Fibroblast of lung (primary cell): Measurements from ENCODE around the gene HMGN1. TPM values are rescaled to one million over a fixed set of nuclear protein-coding genes. Genes with fewer than 3 reads are reported as not detected.

ENCODE experiments used
- DNase-seq, 2 donors: peaks; one replicate each; pipeline versions ENCODE4 v3.0.0 to v3.0.0-alpha.2; 2010; ENCODE audit warnings: low read depth in 2 of 2
- H2AFZ ChIP-seq: 2 replicates; pipeline ENCODE4 v1.5.1; 2012; ENCODE audit warnings: low read length, control low read depth, inconsistent platforms
- H3K27ac ChIP-seq: 2 replicates; pipeline ENCODE4 v1.5.1; 2011; ENCODE audit warnings: low read length, control low read depth; ENCODE audit not compliant: insufficient read depth
- H3K27me3 ChIP-seq: 2 replicates; pipeline ENCODE4 v1.5.1; 2011; ENCODE audit warnings: mild to moderate bottlenecking, low read length; ENCODE audit not compliant: control insufficient read depth, insufficient read depth
- H3K36me3 ChIP-seq: 2 replicates; pipeline ENCODE4 v1.5.1; 2011; ENCODE audit warnings: low read length; ENCODE audit not compliant: control insufficient read depth, insufficient read depth
- H3K4me1 ChIP-seq: 2 replicates; pipeline ENCODE4 v1.5.1; 2011; ENCODE audit warnings: low read length; ENCODE audit not compliant: control insufficient read depth, insufficient read depth; ENCODE audit errors: extremely low read depth
- H3K4me2 ChIP-seq: 2 replicates; pipeline ENCODE4 v1.5.1; 2011; ENCODE audit warnings: low read length, control low read depth; ENCODE audit not compliant: insufficient read depth; ENCODE audit errors: extremely low read depth
- H3K4me3 ChIP-seq, 4 experiments: fragments of 200-600 bp in 1 of 4; sonication (generic) in 1 of 4; replicated peaks in 1 of 4; 2 replicates each; pipeline ENCODE4 v1.5.1; 2011 to 2016; ENCODE audit warnings: low read length in 4 of 4, low read depth in 3 of 4, mild to moderate bottlenecking in 3 of 4, control low read depth in 2 of 4, inconsistent platforms in 1 of 4, mixed read lengths in 1 of 4; ENCODE audit not compliant: insufficient read depth in 1 of 4; ENCODE audit errors: control extremely low read depth in 1 of 4
- H3K79me2 ChIP-seq: 2 replicates; pipeline ENCODE4 v1.5.1; 2012; ENCODE audit warnings: mild to moderate bottlenecking, low read length, inconsistent platforms; ENCODE audit not compliant: control insufficient read depth, insufficient read depth
- H3K9ac ChIP-seq: 2 replicates; pipeline ENCODE4 v1.5.1; 2011; ENCODE audit warnings: mild to moderate bottlenecking, low read length, control low read depth; ENCODE audit not compliant: insufficient read depth
- H3K9me3 ChIP-seq: 2 replicates; pipeline ENCODE4 v1.5.1; 2012; ENCODE audit warnings: low read depth, low read length; ENCODE audit not compliant: control insufficient read depth, insufficient read depth
- H4K20me1 ChIP-seq: 2 replicates; pipeline ENCODE4 v1.5.1; 2011; ENCODE audit warnings: low read length; ENCODE audit not compliant: control insufficient read depth, insufficient read depth; ENCODE audit errors: extremely low read depth
- EZH2 ChIP-seq: IDR thresholded peaks from 2 replicates; pipeline ENCODE4 v1.5.1; 2012; ENCODE audit warnings: low read length, control low read depth, mild to moderate bottlenecking; ENCODE audit errors: missing control alignments
- polyA plus RNA-seq, 2 donors: library from polyadenylated mRNA; depleted of rRNA in 1 of 2; stranded (reverse) in 1 of 2; unstranded in 1 of 2; fragments of >200 nt; gene quantifications; 2 replicates each; pipeline ENCODE4 v1.2.1, GENCODE V29; 2011 to 2012; ENCODE audit warnings: missing spikeins in 1 of 2
- total RNA-seq: library from RNA; depleted of rRNA; stranded (reverse); fragments of >200 nt; gene quantifications from 2 replicates; pipeline ENCODE4 v1.2.1, GENCODE V29; 2014
- TF ChIP-seq, protein P1 (sequence below), 2 donors: IDR thresholded peaks in 1 of 2; conservative IDR thresholded peaks in 1 of 2; 1 replicate in 1 of 2; 2 replicates in 1 of 2; pipeline ENCODE4 v1.5.1; 2011 to 2012; ENCODE audit warnings: low read length in 2 of 2, control low read depth in 1 of 2, inconsistent platforms in 1 of 2, low read depth in 1 of 2, mild to moderate bottlenecking in 1 of 2

Gene HMGN1
- total and polyA plus RNA-seq, 2 donors (not counting 1 experiment from before 2014, with no cell fraction given): 160 to 171 TPM

DNA sequence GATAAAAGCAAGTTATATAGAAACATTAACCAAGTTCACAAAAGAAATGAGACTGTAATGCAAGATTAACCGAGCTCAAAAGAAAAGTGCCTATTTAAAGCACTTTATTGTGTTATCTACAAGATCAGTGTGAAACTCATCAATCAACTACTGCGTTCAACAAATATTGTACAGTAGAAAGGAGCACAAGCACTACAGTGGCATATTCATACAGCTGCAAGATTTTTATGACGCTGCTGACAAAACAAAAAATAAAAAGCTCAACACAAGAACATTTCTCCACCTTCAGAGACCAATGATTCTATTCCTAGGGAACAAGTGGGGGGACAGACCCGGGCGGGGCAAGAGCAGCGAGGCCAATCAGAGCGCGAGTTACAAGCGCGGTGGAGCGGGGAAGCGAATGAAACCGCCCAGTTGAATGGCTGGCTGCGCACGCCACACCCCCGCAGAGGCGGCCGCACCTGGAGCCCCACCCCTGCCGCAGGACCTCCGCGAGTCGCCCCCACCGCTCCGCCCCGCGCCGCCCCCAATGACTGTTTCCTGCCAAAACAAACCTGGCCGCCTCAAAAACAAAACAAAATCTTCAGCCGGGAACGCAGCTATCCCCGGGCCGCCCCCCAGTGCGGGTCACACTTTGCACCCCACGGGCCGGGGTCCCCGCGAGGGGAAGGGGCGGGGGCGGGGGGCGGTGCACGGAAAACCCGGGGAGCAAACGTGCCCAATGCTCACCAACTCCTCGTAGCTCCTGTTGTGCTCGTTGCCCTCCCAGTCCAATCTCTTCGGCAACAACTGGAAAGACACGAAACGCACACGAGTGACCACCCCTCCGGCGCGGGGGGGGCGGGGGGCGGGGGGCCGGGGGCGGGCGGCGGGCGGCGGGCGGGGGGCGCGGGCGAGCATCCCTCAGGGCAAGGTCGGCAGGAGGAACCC lies 36.5 kb downstream of the HMGN1 start:
- no peaks in the 10 kb centered on the region for H3K9me3 ChIP-seq
- peak overlapping the region; percentile 84 for H3K9ac ChIP-seq
- H3K27me3 ChIP-seq: no peaks in the 10 kb centered on the region
- no peak overlapping the region for H3K27ac ChIP-seq
- H3K4me3 ChIP-seq: peak overlapping the region; percentile 39 to 75 (median 67)
- H4K20me1 ChIP-seq: no peaks in the 10 kb centered on the region
- H3K36me3 ChIP-seq: no peaks in the 10 kb centered on the region
- peak overlapping the region; percentile 75 for H3K4me2 ChIP-seq
- peaks cover 16% of the 10 kb centered on the region for H3K79me2 ChIP-seq
- H3K4me1 ChIP-seq: no peaks in the 10 kb centered on the region
- no peak overlapping the region for H2AFZ ChIP-seq
- DNase-seq: peak; percentile 84 to 90
- no peak for TF ChIP-seq EZH2
- TF ChIP-seq, protein P1, sequence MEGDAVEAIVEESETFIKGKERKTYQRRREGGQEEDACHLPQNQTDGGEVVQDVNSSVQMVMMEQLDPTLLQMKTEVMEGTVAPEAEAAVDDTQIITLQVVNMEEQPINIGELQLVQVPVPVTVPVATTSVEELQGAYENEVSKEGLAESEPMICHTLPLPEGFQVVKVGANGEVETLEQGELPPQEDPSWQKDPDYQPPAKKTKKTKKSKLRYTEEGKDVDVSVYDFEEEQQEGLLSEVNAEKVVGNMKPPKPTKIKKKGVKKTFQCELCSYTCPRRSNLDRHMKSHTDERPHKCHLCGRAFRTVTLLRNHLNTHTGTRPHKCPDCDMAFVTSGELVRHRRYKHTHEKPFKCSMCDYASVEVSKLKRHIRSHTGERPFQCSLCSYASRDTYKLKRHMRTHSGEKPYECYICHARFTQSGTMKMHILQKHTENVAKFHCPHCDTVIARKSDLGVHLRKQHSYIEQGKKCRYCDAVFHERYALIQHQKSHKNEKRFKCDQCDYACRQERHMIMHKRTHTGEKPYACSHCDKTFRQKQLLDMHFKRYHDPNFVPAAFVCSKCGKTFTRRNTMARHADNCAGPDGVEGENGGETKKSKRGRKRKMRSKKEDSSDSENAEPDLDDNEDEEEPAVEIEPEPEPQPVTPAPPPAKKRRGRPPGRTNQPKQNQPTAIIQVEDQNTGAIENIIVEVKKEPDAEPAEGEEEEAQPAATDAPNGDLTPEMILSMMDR (conservative IDR thresholded peaks at IDR 0.05 in 1 of 2, IDR thresholded peaks at IDR 0.05 in 1 of 2; ENCODE audit: low read depth in 1 of 2, low read length in 2 of 2): no peak

DNA sequence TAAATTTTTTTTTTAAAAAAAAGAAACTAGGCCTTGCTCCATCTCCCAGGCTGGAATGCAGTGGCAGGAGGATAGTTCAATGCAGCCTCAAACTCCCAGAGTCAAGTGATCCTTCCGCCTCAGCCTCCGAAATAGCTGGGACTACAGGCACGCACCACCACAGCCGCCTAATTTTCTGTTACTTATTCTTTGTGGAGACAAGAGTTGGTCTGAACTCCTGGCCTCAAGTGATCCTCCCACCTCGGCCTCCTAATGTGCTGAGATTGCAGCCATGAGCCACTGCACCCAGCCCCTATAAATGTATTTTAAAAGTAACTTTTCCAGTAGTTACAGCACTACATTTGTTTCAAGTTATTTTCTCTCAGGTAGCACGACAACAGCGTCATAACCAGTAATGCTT lies 37.7 kb downstream of the HMGN1 start:
- DNase-seq: no peak
- peaks cover 16% of the 10 kb centered on the region for H3K79me2 ChIP-seq
- no peak overlapping the region for H3K9ac ChIP-seq
- H3K27ac ChIP-seq: no peak overlapping the region
- no peaks in the 10 kb centered on the region for H3K9me3 ChIP-seq
- H4K20me1 ChIP-seq: no peaks in the 10 kb centered on the region
- no peak overlapping the region for H3K4me3 ChIP-seq
- no peak overlapping the region for H3K4me2 ChIP-seq
- no peaks in the 10 kb centered on the region for H3K4me1 ChIP-seq
- TF ChIP-seq EZH2: no peak
- TF ChIP-seq, protein P1 (conservative IDR thresholded peaks at IDR 0.05 in 1 of 2, IDR thresholded peaks at IDR 0.05 in 1 of 2; ENCODE audit: low read depth in 1 of 2, low read length in 2 of 2): no peak
- H3K27me3 ChIP-seq: no peaks in the 10 kb centered on the region
- no peaks in the 10 kb centered on the region for H3K36me3 ChIP-seq
- no peak overlapping the region for H2AFZ ChIP-seq

DNA sequence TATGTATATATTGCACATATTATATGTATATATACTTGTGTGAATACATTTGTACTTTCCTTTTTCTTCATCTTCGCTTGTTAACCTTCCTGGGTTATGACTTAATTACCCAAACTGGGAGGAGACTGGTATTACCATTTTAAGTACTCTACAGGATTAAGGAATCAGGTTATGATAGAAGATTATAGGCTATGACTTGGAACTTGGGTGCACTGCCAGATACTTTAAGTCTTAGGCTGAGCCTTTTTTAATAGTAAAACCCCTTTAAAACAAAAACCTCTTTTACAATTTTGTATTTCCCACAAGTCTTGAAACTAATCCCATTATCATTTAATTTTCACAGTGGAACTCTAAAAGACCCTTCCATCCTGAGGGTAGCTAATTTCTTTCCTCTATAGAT lies 41.4 kb downstream of the HMGN1 start:
- H3K36me3 ChIP-seq: no peaks in the 10 kb centered on the region
- TF ChIP-seq EZH2: no peak
- TF ChIP-seq, protein P1 (conservative IDR thresholded peaks at IDR 0.05 in 1 of 2, IDR thresholded peaks at IDR 0.05 in 1 of 2; ENCODE audit: low read depth in 1 of 2, low read length in 2 of 2): no peak

More for the DNA sequence above, 41.4 kb downstream of the HMGN1 start:
- Histone ChIP-seq H3K4me3 (no peak overlapping the region), H3K4me2 (no peak overlapping the region), H3K4me1 (no peaks in the 10 kb centered on the region), H3K79me2 (peaks cover 16% of the 10 kb centered on the region), H3K27ac (no peak overlapping the region), H3K9ac (no peak overlapping the region), H2AFZ (no peak overlapping the region), H4K20me1 (no peaks in the 10 kb centered on the region), H3K9me3 (no peaks in the 10 kb centered on the region), H3K27me3 (no peaks in the 10 kb centered on the region)
- no peak for DNase-seq
